GM19351 (cell line): Measurements from ENCODE around the gene PARP2.
"Not testable (repeated sequence)": the region's sequence is repeated elsewhere in the genome, so short reads cannot be mapped to it uniquely, and the experiment has no call there.

Experiments
- ATAC-seq: cut with Tn5 transposase; IDR thresholded peaks from one replicate; pipeline ENCODE4 v1.9.1; 2021; ENCODE audit warnings: mild to moderate bottlenecking, moderate library complexity; ENCODE audit not compliant: unreplicated experiment

Gene PARP2

DNA sequence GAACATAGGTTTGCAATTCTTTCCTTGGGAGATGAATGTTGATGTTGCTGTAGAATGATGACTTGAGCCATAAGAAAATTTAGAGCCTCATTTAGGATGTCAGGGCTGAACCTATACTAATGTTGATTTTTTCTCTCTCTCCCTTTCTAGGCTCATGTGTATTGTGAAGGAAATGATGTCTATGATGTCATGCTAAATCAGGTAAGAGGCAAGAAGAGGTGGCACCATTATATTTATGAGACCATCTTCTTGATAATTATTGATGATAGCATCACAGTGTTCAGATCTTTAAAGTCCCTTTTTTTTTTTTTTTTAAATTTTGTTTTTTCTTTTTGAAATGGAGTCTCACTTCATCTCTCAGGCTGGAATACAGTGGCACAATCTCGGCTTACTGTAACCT, 3.3 kb downstream of the PARP2 start:
- ATAC-seq: no peak

GRCh38 chr14:20347747-20348146, 4.3 kb downstream of the PARP2 start:
- no peak for ATAC-seq

DNA sequence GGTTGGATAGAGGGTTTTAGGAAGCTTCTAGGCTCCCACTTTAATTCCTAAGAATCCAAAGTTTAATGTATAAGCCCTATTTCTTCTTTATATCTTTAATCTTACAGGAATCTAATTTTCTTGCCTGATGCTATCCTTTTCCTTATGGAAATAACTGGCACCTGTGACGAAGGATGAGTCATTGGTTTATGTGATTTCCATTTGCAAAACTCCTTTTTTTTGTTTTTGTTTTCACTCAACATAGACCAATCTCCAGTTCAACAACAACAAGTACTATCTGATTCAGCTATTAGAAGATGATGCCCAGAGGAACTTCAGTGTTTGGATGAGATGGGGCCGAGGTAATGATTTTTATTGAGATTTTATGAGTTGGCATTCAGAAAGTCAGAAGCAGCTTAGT, 6.8 kb downstream of the PARP2 start:
- no peak for ATAC-seq

- no peak for ATAC-seq
Measured at GRCh38 chr14:20350860-20351259, 7.4 kb downstream of the PARP2 start.

DNA sequence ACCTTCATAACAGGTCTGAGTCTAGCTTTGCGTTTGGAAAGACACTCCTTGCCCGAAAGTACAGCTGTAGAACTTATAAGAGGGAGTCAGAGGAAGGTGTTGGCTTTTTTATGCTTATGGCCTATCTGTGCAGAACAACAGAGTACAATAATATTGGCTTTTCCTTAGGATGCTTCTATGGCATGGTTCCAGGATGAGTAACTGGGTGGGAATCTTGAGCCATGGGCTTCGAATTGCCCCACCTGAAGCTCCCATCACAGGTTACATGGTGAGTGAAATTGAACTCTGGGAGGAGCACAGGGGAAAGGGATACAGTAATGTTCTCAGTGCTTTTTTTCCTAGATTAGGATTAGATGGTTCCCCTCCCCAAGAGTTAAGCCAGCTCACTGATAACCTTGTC, 13.0 kb downstream of the PARP2 start:
- ATAC-seq: no peak

- not testable (repeated sequence) for ATAC-seq
Measured at GRCh38 chr14:20358474-20358873, 15.0 kb downstream of the PARP2 start.

- ATAC-seq: no peak
Measured at GRCh38 chr14:20365928-20366327, 22.5 kb downstream of the PARP2 start.

DNA sequence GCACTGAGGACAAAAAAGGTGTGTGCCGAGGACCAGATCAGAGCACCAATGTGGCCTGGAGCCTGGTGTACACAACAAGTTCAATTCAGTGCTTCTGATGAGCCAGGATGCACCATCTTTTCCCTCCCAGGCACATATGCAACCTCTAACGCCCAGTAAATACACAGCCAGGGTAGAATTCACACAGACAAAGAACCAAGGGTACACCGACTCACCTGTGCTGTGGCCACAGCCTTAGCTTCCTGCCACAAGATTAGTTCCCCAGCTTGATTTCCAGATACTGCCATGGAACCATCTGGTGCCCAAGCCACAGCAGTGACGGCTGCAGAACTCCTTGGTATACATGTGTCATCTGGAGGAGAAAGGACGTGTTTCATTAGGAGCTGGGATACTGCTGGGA, 29.4 kb downstream of the PARP2 start:
- ATAC-seq: no peak

DNA sequence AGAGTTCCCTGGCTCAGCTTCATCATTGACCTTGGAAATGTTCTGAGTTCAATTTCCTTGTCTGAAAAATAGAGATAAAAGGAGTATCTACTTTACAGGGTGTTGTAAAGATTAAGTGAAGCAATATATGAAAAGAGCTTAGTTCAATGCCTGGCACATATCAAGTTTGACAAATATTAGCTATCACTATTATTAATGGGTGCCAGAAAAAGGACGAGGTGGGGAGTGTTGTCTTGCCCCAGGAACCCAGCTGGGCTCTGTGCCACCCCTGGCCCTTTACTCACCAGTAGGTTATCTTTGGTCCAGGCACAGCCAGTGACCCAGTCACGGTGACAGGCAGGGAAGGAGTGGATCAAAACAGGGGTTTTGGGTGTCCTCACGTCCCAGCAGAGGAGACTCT, 32.0 kb downstream of the PARP2 start:
- no peak for ATAC-seq

- ATAC-seq: no peak
Measured at GRCh38 chr14:20376071-20376588, 32.7 kb downstream of the PARP2 start.

DNA sequence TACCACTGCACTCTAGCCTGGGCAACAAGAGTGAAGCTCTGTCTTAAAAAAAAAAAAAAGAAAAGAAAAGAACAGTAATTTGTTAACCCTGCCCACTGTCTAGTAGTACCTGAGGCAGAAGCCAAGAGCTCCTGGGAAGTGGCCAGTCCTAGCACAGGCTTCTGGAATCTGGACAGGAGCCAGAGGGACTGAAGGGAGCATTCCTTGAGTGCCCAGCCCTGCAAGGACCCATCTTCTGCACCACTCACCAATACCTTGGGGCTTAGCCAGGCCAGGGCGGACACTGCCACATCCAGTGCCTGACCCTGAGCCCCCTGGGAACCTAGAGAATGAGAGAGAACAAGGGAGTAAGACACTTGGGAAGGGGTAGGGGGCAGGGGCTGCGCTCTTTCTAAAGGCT, 33.7 kb downstream of the PARP2 start:
- no peak for ATAC-seq

GRCh38 chr14:20379743-20380142, 36.3 kb downstream of the PARP2 start:
- no peak for ATAC-seq

DNA sequence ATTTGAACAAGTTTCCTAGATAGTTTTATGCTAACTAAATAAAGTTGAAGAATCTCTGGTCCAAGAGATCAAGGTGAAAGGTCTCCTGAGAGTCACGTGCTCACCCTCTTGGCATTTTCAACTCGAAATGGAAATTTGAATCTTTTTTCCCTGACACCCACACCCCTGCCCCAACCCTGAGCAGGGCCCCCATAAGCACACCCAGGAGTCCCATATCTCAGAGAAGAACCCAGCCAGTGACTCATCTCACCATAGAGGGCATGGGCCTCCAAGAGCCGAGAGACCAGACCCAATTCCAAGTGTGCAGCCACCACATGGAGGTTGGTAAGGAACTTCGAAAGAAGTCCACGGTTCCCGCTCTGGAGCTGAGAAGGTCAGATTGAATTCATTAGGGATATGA, 37.2 kb downstream of the PARP2 start:
- no peak for ATAC-seq

DNA sequence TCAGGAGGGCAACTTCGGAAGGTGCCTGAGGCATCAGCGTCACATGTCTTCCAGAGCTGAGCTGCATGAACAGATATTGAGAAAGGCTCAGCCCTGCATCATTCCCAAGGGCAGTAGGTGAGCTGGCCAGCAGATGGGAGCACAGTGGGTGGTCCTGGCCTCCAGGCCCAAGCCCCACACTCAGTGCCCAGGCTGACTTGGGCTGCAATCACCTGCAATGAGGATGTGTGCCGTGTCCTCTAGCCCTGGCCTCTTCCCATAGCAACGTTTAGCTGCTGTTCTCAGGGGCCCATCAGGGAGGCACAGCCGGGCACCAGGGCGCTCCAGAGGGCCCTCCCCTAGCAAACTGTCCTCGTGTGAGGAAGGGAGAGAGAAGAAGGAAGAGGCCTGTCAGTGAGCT, 37.9 kb downstream of the PARP2 start:
- no peak for ATAC-seq

DNA sequence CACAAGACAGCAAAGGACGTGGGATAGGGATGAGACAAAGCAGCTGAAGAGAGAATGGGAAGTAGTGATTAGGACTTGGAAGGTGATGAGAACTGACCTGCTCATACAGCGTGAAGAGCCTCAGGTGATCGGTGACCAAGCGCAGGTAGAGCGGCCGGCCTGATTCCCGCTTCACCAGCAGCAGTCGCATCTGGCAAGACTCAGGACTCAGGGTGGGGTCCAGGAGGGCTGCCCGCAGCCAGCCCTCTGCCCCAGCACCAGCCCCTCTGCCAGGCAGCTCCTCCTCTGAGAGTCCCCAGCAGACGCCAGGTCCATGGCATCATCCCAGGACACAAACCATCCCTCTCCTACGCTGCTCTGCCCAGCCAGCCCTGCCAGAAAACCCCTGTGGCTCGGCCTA, 39.1 kb downstream of the PARP2 start:
- no peak for ATAC-seq

GRCh38 chr14:20383032-20383431, 39.6 kb downstream of the PARP2 start:
- no peak for ATAC-seq

DNA sequence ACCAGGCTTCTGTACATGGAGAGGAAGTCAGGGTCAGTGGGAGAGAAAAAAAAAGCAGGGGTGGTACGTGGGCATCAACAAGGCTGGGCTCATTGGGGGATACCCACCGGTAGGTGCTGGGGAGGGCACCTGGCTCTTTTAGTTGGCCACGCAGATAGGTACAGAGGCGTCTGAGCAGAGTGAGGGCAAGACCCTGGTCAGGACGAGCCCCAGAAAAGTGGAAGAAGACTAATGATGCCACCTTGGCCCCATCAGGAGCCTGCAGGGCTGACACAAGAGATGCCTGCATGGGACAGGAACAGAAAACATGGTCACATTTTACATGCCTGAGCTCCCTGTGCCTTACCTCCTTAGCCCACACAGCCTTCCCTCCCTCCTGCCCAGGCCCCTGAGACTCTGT, 40.2 kb downstream of the PARP2 start:
- ATAC-seq: no peak

DNA sequence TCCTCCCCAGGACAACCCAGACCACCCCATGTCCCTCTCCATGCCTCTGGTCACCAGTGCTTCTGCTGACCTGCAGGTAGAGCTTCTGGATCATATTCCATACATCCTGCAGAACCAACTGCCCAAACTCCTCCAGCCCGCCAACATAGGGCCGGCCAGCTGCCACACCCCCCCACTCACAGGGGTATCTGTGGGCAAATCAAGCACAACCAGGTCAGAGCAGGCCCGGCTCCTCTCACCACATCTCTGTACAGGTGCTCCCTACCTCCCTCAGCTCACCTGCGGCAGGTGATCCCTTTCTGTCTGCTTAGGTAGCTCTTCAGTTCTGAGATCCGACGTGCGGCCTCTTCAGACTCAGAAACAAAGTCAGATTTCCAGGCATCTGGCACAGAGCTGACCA, 40.9 kb downstream of the PARP2 start:
- ATAC-seq: no peak

GRCh38 chr14:20384886-20385285, 41.5 kb downstream of the PARP2 start:
- ATAC-seq: no peak

DNA sequence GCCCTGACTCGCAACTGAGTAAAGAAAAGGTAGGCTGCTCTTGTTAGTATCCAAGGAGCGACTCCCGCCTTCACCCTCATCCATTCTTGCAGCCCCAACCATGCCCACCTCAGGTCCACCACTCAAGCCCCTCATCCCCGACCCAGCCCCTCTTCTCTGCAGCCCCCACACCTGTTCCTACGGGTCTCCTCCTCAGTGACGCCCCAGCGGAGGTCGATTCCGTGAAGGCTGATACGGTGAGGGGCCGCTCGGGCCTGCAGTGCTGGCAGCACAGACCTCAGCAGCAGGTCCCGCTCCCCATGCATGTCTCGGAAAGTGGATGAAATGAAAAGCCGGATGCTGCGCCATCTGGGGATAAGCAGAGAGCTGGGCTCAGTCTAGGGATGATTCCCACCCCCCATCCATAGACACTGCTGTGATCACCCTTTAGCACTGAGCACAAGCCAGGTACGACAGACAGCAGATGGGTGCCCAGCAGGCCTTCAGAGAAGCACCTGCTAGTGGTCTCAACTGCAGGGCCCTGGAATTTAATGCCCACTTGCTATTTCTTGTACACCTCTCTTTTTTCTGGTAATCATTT, 42.9 kb downstream of the PARP2 start:
- ATAC-seq: no peak

GRCh38 chr14:20387576-20387975, 44.1 kb downstream of the PARP2 start:
- peak; percentile 72 for ATAC-seq

- ATAC-seq: no peak
Measured at GRCh38 chr14:20388159-20388558, 44.7 kb downstream of the PARP2 start.

DNA sequence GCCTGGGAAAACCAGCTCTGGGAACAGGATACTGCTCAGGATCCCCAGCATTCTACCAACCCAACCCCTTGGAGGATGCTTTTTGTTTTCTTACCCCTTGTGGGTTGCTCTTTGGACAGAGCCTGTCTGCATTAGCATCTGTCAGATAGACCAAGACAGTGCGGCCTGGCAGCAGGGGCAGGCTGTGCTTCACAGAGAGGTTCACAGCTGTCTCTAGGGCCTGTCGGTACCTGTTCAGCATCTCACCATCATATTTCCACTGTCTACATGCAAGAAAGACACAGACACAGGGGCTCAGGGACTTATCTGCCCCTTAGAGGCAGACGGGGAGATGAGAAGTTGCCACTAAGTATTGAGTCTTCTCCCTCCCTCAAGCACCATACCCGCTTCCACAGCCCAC, 48.1 kb downstream of the PARP2 start:
- no peak for ATAC-seq
